IPS DF 4.7 (cell line): Measurements from ENCODE around the gene OGA.

Experiments
- DNase-seq: peaks from one replicate; pipeline ENCODE4 v3.0.0-alpha.2; 2013; ENCODE audit warnings: low spot score; ENCODE audit errors: extremely low read depth

Gene OGA

GRCh38 chr10:101775273-101776160 is 42.7 kb downstream of the OGA start, which contains the start of gene FGF8:
TSS of gene FGF8 (minus strand) at chr10:101776114. CDS start at chr10:101775900, 214 bp downstream.
- DNase-seq: no peak

GRCh38 chr10:101774589-101775272 is 43.5 kb downstream of the OGA start:
- no peak for DNase-seq

GRCh38 chr10:101773923-101774588 is 44.2 kb downstream of the OGA start:
- DNase-seq: no peak

- no peak for DNase-seq
These were observed 45.1 kb downstream of the OGA start for GRCh38 chr10:101772895-101773761.

GRCh38 chr10:101772017-101772894 is 46.0 kb downstream of the OGA start:
- DNase-seq: no peak

GRCh38 chr10:101771380-101771779 is 46.9 kb downstream of the OGA start:
- DNase-seq: no peak

- DNase-seq: no peak
These were observed 47.7 kb downstream of the OGA start for GRCh38 chr10:101770331-101771215.

GRCh38 chr10:101769541-101770180 is 48.6 kb downstream of the OGA start:
- DNase-seq: no peak

GRCh38 chr10:101768791-101769170 is 49.5 kb downstream of the OGA start:
- DNase-seq: no peak

- DNase-seq: no peak
These were observed 50.1 kb downstream of the OGA start for GRCh38 chr10:101767966-101768790.

GRCh38 chr10:101767600-101767945 is 50.7 kb downstream of the OGA start:
- DNase-seq: no peak

- no peak for DNase-seq
These were observed 51.3 kb downstream of the OGA start for GRCh38 chr10:101766753-101767599.

GRCh38 chr10:101766306-101766705 is 51.9 kb downstream of the OGA start:
- no peak for DNase-seq

- DNase-seq: no peak
These were observed 55.0 kb downstream of the OGA start for GRCh38 chr10:101763141-101763846.

- DNase-seq: no peak
These were observed 55.5 kb downstream of the OGA start for GRCh38 chr10:101762736-101763135.

- DNase-seq: no peak
These were observed 57.0 kb downstream of the OGA start for GRCh38 chr10:101761226-101761625.
